ENCODE measurements around the gene FTSJ1.

The FTSJ1 gene

GRCh38 chrX:48470833-48471118, 5.2 kb upstream of the FTSJ1 start:
- no peak for DNase-seq (ENCODE audit: low spot score)

GRCh38 chrX:48471504-48471903, 4.5 kb upstream of the FTSJ1 start:
- no peak for DNase-seq (ENCODE audit: low spot score)

DNA sequence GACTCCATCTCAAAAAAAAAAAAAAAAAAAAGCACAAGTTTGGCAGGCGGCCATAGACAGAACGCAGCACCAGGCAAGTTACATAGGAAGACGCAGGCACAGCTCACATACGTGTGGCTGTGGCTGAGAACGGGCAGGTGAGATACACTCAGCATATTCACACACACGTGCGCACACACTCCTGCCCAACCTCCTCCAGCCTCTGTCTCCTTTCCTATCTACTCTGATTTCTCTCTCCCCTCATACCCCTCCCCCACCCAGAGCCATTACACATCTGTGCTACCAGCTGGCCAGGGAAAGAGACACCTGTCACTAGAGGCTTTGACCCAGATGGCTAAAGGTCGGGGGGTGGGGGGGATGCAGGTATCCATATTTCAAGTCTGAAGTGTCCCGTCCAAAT, 3.8 kb upstream of the FTSJ1 start:
- DNase-seq (ENCODE audit: low spot score), result no peak

DNA sequence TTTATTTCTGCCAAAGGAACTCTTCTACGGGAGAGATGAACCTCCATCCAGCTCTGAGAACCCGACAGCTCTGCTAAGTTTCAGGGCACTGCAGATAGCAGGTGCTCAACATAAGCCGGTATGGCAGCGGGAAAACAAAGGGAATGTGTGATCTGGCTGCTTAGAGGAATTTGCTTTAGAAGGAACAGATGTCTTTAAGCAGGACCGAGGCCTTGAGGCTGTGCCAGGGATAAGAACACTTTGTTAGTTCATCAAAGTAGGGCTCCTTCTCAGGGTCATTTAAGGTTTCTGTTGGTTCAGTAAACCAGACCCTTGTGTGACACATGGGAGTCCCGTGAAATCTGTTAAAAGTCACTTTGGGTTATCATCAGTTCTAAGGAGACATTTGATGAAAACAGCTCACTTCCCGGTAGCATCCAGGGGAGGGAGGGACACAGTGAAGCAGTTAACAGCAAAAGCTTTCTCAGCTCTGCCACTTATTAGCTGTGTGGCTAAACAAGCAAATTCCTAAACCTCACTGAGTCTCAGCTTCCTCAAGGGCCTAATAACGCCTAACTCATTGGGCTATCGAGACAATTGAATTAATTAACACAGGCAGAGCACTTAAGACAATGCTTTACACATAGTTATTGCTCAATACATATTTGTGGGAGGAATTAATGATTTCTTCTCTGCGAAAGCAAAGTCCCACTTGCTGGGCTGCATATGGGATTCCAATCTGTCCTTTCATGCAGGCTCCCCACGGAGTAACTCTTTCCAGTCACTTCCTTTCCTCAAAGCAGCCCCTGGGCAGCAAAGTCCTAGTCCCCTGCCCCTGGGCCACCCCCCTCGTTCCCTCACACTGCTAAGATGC, 2.9 kb upstream of the FTSJ1 start:
- no peak for DNase-seq (ENCODE audit: low spot score)

DNA sequence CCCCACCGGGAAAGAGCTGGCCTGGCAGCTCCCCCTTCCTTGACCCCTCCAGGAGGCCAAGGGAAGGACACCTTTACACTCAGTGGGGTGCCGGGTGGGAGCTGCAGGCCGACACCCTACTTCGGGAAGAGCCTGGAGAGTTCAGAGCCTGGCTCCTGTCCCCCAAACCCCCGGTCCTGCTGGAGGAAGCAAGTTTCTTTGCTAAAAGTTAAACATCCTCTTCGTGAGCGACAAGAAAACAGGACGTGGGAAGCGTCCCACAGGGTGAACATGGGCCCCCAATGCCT, 2.4 kb upstream of the FTSJ1 start:
- no peak for DNase-seq (ENCODE audit: low spot score)

DNA sequence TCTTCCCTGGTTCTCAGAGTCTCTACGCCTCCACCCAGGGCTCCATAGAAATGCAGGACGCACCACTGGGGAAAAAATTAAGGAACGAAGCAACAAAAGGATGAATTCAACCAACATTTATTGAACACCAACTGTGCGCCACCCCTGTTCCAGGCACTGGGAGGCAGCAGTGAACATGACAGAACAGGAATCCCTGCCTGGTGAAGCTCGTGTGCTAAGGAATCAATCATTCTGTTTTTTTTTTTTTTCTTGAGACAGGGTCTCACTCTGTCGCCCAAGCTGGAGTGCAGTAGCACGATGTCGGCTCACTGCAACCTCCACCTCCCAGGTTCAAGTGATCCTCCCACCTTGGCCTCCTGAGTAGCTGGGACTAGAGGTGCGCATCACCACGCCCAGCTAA, 1.9 kb upstream of the FTSJ1 start:
- no peak for DNase-seq (ENCODE audit: low spot score)

DNA sequence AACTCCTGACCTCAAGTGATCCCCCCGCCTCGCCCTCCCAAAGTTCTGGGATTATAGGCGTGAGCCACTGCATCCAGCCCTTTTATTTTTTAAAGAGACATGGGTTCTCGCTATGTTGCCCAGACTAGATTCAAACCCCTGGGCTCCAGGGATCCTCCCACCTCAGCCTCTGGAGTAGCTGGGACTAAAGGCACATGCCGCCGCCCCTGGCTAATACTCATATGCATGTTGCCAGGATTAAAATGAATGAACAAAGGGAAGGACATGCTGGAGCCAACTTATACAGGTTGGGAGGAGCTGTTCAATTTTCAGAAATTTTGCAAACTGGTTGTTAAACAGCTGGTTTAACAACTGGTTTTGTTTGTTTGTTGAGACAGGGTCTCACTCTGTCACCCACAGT, 1.4 kb upstream of the FTSJ1 start:
- no peak for DNase-seq (ENCODE audit: low spot score)

DNA sequence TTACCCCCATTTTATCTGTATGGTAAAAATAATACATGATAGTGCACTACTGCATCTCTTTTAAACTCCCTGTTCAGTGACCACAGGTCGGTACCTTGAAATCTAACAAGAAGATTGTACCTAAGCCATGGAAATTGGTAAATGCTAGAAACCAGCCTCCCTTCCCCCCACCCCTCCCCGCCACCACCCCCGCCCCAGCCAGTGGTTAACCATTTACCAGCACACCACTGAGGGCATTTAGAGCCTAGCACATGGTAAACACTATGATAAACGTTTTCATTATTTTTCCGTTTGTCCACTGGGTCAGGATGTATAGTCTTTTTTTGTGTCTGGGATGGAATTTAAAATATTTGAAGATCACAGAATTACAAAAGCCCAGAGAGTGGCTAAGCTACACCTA, 703 bp upstream of the FTSJ1 start:
- DNase-seq (ENCODE audit: low spot score), result no peak

GRCh38 chrX:48476919-48477318, 920 bp downstream of the FTSJ1 start:
- no peak for DNase-seq (ENCODE audit: low spot score)

GRCh38 chrX:48477960-48478755, 2.2 kb downstream of the FTSJ1 start:
- no peak for DNase-seq (ENCODE audit: low spot score)

DNA sequence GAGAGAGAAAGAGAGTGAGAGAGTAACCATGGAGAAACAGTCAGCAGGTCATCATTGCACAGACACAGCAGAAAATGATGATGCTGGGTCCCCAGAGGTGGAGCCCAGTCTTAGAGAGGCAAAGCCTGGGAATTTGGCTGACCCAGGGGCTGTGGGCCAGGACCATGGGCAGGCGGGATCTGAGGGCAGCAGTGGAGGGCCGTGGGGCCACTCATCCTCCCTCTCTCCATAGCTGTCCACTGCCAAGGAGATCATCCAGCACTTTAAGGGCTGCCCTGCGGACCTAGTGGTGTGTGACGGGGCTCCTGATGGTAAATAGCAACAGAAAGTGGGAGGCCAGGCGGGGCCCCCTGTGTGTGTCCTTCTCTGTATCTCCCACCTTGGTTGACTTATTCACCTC, 2.8 kb downstream of the FTSJ1 start:
- no peak for DNase-seq (ENCODE audit: low spot score)

DNA sequence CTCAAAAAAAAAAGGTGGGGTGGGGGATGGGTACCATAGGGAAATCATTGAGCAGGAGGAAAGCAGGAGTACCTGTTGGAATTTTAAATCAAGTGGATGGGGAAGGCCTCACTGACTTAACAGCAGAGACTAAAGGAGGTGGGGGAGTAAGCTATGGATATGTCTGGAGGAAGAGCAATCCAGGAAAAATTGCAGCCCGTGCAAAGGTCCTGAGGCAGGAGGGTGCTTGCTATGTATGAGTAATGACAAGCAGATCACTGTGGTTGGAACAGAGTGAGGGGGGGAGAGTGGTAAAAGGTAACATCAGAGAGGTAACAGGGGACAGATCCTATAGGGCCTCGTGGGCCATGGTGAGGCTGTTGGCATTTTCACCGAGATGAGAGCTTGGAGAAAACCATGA, 4.1 kb downstream of the FTSJ1 start:
- no peak for DNase-seq (ENCODE audit: low spot score)

GRCh38 chrX:48480583-48480982, 4.6 kb downstream of the FTSJ1 start:
- DNase-seq (ENCODE audit: low spot score), result no peak

- no peak for DNase-seq (ENCODE audit: low spot score)
Measured at GRCh38 chrX:48482526-48482925, 6.5 kb downstream of the FTSJ1 start.

DNA sequence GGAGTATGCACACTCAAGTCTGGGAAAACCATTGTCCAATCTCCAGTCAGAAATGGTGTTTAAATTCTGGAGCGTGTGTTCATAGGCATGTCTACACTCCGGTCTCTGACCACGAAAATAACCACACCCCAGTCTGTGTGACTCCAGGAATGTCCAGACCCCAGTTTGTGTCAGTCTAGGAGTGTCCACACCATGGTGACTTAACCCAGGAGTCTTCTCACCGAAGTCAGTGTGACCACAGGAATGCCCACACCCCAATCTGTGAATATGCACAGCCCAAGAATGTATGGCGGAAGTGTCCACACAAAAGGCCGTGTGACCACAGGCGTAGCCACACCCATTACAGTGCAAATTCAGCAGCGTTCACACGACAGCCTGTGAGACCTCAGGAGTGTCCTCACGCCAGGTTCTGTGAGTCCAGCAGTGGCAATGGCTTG, 11.4 kb downstream of the FTSJ1 start:
- no peak for DNase-seq (ENCODE audit: low spot score)

GRCh38 chrX:48488034-48488433, 12.0 kb downstream of the FTSJ1 start:
- DNase-seq (ENCODE audit: low spot score), result no peak

DNA sequence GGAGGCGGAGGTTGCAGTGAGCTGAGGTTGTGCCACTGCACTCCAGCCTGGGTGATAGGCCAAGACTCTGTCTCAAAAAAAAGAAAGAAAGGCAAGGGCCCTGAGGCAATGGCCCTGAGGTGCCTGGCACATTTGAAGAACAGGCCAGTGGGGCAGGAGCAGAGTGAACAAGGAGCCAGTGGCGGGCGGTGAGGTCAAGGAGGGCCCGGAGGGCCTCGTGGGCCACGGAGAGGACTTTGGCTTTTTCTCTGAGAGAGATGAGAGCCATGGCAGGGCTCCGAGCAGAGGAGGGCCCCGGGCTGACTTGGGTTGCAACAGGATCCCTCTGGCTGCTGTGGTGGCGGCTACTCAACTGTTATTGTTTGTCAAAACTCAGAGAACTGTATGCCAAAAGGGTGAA, 13.3 kb downstream of the FTSJ1 start:
- no peak for DNase-seq (ENCODE audit: low spot score)

- DNase-seq (ENCODE audit: low spot score), result no peak
Measured at GRCh38 chrX:48489892-48490291, 13.9 kb downstream of the FTSJ1 start.

- no peak for DNase-seq (ENCODE audit: low spot score)
Measured at GRCh38 chrX:48490661-48491060, 14.7 kb downstream of the FTSJ1 start.

DNA sequence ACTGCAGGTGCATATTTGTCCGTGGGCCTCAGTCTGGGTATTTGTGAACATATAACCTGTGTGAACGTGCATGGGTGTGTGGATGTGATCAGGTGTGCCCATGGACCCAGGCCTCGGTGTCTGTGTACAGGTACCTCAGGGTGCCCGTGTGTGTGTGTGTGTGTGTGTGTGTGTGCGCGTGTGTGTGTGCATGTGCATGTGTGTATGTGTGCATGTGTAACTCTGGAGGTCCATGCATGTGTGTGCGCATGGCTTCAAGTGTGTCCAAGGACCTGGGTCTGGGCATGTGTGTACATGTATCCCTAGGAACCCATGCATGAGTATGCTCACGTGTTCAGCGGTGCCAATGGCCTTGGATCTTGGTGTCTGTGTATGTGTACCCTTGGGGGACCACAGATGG, 15.8 kb downstream of the FTSJ1 start:
- DNase-seq (ENCODE audit: low spot score), result no peak

- DNase-seq (ENCODE audit: low spot score), result peak; percentile 47
Measured at GRCh38 chrX:48492293-48492910, 16.4 kb downstream of the FTSJ1 start.

GRCh38 chrX:48493890-48494364, 17.9 kb downstream of the FTSJ1 start:
- DNase-seq (ENCODE audit: low spot score), result peak; percentile 33

GRCh38 chrX:48496660-48497059, 20.7 kb downstream of the FTSJ1 start:
- DNase-seq (ENCODE audit: low spot score), result no peak
